Prostate gland (tissue), 2 donors: ENCODE measurements around the gene MYO18B.

Source experiments
- POLR2A ChIP-seq: fragments of 450-650 bp; IDR thresholded peaks from one replicate; pipeline ENCODE4 v1.6.1; 2016; ENCODE audit warnings: antibody characterized with exemption, mild to moderate bottlenecking
- POLR2AphosphoS5 ChIP-seq: sonication (generic); formaldehyde crosslinking; IDR thresholded peaks from one replicate; pipeline ENCODE4 v1.6.1; 2017; ENCODE audit warnings: antibody characterized with exemption
- TF ChIP-seq, protein P1 (sequence below), 4 experiments: fragments of 200-600 bp in 2 of 4; fragments of 450-650 bp in 2 of 4; sonication (generic) in 2 of 4; IDR thresholded peaks; 1 replicate in 3 of 4; 2 replicates in 1 of 4; pipeline ENCODE4 v1.5.1; 2016 to 2019; ENCODE audit warnings: antibody characterized with exemption in 4 of 4, mild to moderate bottlenecking in 2 of 4, moderate library complexity in 2 of 4

DNA sequence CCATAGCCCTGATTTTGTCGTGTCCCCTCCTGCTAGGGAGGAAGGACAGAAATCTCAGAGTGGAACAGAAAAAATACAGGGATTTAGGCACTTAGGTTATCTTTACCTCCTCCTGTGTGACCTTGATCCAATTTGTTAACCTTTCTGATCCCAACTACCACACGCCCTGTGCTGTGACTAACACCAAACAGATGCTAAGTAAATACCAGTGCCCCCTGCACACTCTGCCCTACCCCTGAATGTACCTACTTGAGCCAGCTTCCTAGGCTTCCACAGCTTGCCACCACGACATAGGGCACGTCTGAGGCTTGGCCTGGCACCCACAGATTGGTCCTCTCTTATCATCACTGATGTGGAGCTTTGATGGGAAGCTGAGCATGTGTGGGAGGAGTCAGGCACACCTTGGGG is 9.2 kb downstream of the MYO18B start:
- TF ChIP-seq, protein P1, sequence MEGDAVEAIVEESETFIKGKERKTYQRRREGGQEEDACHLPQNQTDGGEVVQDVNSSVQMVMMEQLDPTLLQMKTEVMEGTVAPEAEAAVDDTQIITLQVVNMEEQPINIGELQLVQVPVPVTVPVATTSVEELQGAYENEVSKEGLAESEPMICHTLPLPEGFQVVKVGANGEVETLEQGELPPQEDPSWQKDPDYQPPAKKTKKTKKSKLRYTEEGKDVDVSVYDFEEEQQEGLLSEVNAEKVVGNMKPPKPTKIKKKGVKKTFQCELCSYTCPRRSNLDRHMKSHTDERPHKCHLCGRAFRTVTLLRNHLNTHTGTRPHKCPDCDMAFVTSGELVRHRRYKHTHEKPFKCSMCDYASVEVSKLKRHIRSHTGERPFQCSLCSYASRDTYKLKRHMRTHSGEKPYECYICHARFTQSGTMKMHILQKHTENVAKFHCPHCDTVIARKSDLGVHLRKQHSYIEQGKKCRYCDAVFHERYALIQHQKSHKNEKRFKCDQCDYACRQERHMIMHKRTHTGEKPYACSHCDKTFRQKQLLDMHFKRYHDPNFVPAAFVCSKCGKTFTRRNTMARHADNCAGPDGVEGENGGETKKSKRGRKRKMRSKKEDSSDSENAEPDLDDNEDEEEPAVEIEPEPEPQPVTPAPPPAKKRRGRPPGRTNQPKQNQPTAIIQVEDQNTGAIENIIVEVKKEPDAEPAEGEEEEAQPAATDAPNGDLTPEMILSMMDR (IDR thresholded peaks at IDR 0.05) = no peak
- no peak for TF ChIP-seq POLR2AphosphoS5
- no peak for TF ChIP-seq POLR2A
